Breast epithelium (tissue), 3 donors: ENCODE results near the gene PYGB.
"Not testable (repeated sequence)": the region's sequence is repeated elsewhere in the genome, so short reads cannot be mapped to it uniquely, and the experiment has no call there.

ENCODE experiments used
- POLR2A ChIP-seq: fragments of 450-650 bp; IDR thresholded peaks from one replicate; pipeline ENCODE4 v1.6.1; 2016; ENCODE audit warnings: antibody characterized with exemption, mild to moderate bottlenecking, moderate library complexity
- POLR2AphosphoS5 ChIP-seq, 3 donors: sonication (generic); formaldehyde crosslinking; IDR thresholded peaks; one replicate each; pipeline ENCODE4 v1.6.1; 2017; ENCODE audit warnings: antibody characterized with exemption in 3 of 3
- TF ChIP-seq, protein P1 (sequence below), 3 donors: fragments of 450-650 bp; IDR thresholded peaks; one replicate each; pipeline ENCODE4 v1.5.1; 2016 to 2017; ENCODE audit warnings: antibody characterized with exemption in 3 of 3, mild to moderate bottlenecking in 3 of 3, moderate library complexity in 3 of 3

DNA sequence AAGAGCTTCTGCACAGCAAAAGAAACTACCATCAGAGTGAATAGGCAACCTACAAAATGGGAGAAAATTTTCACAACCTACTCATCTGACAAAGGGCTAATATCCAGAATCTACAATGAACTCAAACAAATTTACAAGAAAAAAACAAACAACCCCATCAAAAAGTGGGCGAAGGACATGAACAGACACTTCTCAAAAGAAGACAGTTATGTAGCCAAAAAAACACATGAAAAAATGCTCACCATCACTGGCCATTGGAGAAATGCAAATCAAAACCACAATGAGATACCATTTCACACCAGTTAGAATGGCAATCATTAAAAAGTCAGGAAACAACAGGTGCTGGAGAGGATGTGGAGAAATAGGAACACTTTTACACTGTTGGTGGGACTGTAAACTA, 87.1 kb downstream of the PYGB start:
- TF ChIP-seq, protein P1, sequence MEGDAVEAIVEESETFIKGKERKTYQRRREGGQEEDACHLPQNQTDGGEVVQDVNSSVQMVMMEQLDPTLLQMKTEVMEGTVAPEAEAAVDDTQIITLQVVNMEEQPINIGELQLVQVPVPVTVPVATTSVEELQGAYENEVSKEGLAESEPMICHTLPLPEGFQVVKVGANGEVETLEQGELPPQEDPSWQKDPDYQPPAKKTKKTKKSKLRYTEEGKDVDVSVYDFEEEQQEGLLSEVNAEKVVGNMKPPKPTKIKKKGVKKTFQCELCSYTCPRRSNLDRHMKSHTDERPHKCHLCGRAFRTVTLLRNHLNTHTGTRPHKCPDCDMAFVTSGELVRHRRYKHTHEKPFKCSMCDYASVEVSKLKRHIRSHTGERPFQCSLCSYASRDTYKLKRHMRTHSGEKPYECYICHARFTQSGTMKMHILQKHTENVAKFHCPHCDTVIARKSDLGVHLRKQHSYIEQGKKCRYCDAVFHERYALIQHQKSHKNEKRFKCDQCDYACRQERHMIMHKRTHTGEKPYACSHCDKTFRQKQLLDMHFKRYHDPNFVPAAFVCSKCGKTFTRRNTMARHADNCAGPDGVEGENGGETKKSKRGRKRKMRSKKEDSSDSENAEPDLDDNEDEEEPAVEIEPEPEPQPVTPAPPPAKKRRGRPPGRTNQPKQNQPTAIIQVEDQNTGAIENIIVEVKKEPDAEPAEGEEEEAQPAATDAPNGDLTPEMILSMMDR (IDR thresholded peaks at IDR 0.05), result not testable (repeated sequence)
- not testable (repeated sequence) for TF ChIP-seq POLR2AphosphoS5 (IDR thresholded peaks at IDR 0.05); POLR2A
